ENCODE data around the gene PIK3C2G.
A peak's percentile ranks its signal among the peaks of the same experiment; 100 is the strongest.
"Not testable (repeated sequence)": the region's sequence is repeated elsewhere in the genome, so short reads cannot be mapped to it uniquely, and the experiment has no call there.

The PIK3C2G gene

DNA sequence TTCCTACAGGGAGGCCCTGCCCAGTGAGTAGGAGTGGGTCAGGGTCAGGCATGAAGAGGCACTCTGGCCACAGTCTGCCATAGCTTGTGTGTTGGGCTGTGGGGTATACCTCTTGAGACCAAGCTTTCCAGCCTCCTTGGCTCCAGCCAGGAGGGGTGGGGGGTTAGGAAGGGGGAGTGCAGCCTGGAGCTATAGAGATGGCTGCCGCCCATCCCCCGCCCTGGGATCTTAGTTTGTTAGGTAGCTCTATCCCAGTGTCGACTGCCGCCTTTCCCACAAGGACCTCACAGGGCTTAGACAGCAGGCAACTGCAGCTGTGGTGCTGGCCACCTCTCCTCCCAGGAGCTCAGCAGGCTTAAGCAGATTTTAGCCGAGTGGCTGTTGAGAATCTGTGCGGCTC is 260.1 kb downstream of the PIK3C2G start:
- H2BK5ac ChIP-seq (ENCODE audit: low read depth, low read length, poor library complexity, severe bottlenecking): no peak overlapping the region
- no peak overlapping the region for H3K4ac ChIP-seq (ENCODE audit: low read depth in 1 of 2, low read length in 2 of 2)
- no peak overlapping the region for H3K4me3 ChIP-seq (ENCODE audit: insufficient read depth in 1 of 2, low read depth in 1 of 2, low read length in 2 of 2)
- no peaks in the 10 kb centered on the region for H3K36me3 ChIP-seq (ENCODE audit: control insufficient read depth in 1 of 2, insufficient read depth in 2 of 2, low read depth in 1 of 2, low read length in 2 of 2)
- H2AK5ac ChIP-seq (ENCODE audit: low read length, severe bottlenecking): no peak overlapping the region
- no peak overlapping the region for H2AFZ ChIP-seq (ENCODE audit: low read depth, low read length)
- H3K27ac ChIP-seq (ENCODE audit: low read length, poor library complexity, severe bottlenecking): no peak overlapping the region
- no peak overlapping the region for H4K91ac ChIP-seq (ENCODE audit: low read length)
- no peak overlapping the region for H2BK15ac ChIP-seq (ENCODE audit: low read depth, poor library complexity, severe bottlenecking)
- WGBS: over 99% methylated on average over 6 of the region's 6 CpGs
- peaks cover 31% of the 10 kb centered on the region for H3K9me3 ChIP-seq (ENCODE audit: control insufficient read depth, low read length)
- no peak overlapping the region for H3K14ac ChIP-seq (ENCODE audit: low read length in 2 of 2)
- no peak overlapping the region for H3K4me2 ChIP-seq (ENCODE audit: low read length, poor library complexity, severe bottlenecking)
- H3K27me3 ChIP-seq (ENCODE audit: control insufficient read depth in 1 of 2, insufficient read depth in 1 of 2, low read length in 2 of 2): no peaks in the 10 kb centered on the region
- no peak overlapping the region for H3K18ac ChIP-seq (ENCODE audit: low read depth in 1 of 2, low read length in 2 of 2)
- H3K9ac ChIP-seq (ENCODE audit: low read length): no peak overlapping the region
- H3K79me1 ChIP-seq (replicated peaks; ENCODE audit: low read length, poor library complexity, severe bottlenecking): no peaks in the 10 kb centered on the region
- H3K4me1 ChIP-seq (ENCODE audit: control insufficient read depth, insufficient read depth, low read depth, low read length): no peaks in the 10 kb centered on the region
- H4K8ac ChIP-seq (ENCODE audit: low read length): no peak overlapping the region
- H3K23ac ChIP-seq (ENCODE audit: low read length in 2 of 2): no peak overlapping the region
- no peak overlapping the region for H2BK120ac ChIP-seq (ENCODE audit: low read depth, low read length)
- no peak for DNase-seq
- no peak overlapping the region for H2BK12ac ChIP-seq (ENCODE audit: low read length in 2 of 2)

DNA sequence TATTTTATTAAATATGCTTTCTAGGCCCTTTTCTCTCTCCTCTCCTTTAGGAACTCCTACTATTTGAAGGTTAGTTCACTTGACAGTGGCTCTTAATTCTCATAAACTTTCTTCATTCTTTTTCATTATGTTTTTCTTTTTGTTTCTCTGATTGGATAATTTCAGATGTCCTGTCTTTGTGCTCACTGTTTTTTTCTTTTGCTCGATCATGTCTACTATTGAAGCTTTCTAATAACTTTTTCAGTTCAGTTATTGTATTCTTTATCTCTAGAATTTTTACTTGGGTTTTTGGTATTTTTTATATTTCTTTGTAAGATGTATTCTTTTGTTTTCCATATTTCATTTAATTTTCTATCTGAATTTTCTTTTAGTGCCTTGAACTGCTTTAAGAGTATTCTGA is 261.5 kb downstream of the PIK3C2G start:
- no peak overlapping the region for H2AK5ac ChIP-seq (ENCODE audit: low read length, severe bottlenecking)
- H3K4ac ChIP-seq (ENCODE audit: low read depth in 1 of 2, low read length in 2 of 2): no peak overlapping the region
- H3K36me3 ChIP-seq (ENCODE audit: control insufficient read depth in 1 of 2, insufficient read depth in 2 of 2, low read depth in 1 of 2, low read length in 2 of 2): no peaks in the 10 kb centered on the region
- H3K9ac ChIP-seq (ENCODE audit: low read length): no peak overlapping the region
- H3K4me3 ChIP-seq (ENCODE audit: insufficient read depth in 1 of 2, low read depth in 1 of 2, low read length in 2 of 2): no peak overlapping the region
- no CpG with 5 or more reads among the region's 1 CpG for WGBS
- no peaks in the 10 kb centered on the region for H3K27me3 ChIP-seq (ENCODE audit: control insufficient read depth in 1 of 2, insufficient read depth in 1 of 2, low read length in 2 of 2)
- no peak overlapping the region for H3K18ac ChIP-seq (ENCODE audit: low read depth in 1 of 2, low read length in 2 of 2)
- H4K91ac ChIP-seq (ENCODE audit: low read length): no peak overlapping the region
- no peaks in the 10 kb centered on the region for H3K79me1 ChIP-seq (replicated peaks; ENCODE audit: low read length, poor library complexity, severe bottlenecking)
- no peak overlapping the region for H3K23ac ChIP-seq (ENCODE audit: low read length in 2 of 2)
- no peak overlapping the region for H2BK12ac ChIP-seq (ENCODE audit: low read length in 2 of 2)
- no peak overlapping the region for H2BK15ac ChIP-seq (ENCODE audit: low read depth, poor library complexity, severe bottlenecking)
- H3K4me1 ChIP-seq (ENCODE audit: control insufficient read depth, insufficient read depth, low read depth, low read length): no peaks in the 10 kb centered on the region
- no peak overlapping the region for H3K4me2 ChIP-seq (ENCODE audit: low read length, poor library complexity, severe bottlenecking)
- H2AFZ ChIP-seq (ENCODE audit: low read depth, low read length): no peak overlapping the region
- no peak overlapping the region for H3K14ac ChIP-seq (ENCODE audit: low read length in 2 of 2)
- H4K8ac ChIP-seq (ENCODE audit: low read length): no peak overlapping the region
- no peak overlapping the region for H3K27ac ChIP-seq (ENCODE audit: low read length, poor library complexity, severe bottlenecking)
- DNase-seq: no peak
- no peak overlapping the region for H2BK5ac ChIP-seq (ENCODE audit: low read depth, low read length, poor library complexity, severe bottlenecking)
- H2BK120ac ChIP-seq (ENCODE audit: low read depth, low read length): no peak overlapping the region
- peaks cover 31% of the 10 kb centered on the region for H3K9me3 ChIP-seq (ENCODE audit: control insufficient read depth, low read length)

DNA sequence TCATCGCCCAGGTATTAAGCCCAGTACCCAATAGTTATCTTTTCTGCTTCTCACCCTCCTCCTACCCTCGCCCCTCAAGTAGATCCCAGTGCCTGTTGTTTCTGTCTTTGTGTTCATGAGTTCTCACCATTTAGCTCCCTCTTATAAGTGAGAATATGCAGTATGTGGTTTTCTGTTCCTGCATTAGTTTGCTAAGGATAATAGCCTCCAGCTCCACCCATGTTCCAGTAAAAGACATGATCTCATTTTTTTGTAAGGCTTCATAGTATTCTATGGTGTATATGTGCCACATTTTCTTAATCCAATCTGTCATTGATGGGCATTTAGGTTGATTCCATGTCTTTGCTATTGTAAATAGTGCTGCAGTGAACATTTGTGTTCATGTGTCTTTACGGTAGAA is 281.2 kb downstream of the PIK3C2G start:
- H3K9me3 ChIP-seq (ENCODE audit: control insufficient read depth, low read length); H3K9ac ChIP-seq (ENCODE audit: low read length); H3K4me1 ChIP-seq (ENCODE audit: control insufficient read depth, insufficient read depth, low read depth, low read length); H2BK5ac ChIP-seq (ENCODE audit: low read depth, low read length, poor library complexity, severe bottlenecking); H3K36me3 ChIP-seq (ENCODE audit: control insufficient read depth in 1 of 2, insufficient read depth in 2 of 2, low read depth in 1 of 2, low read length in 2 of 2); H3K14ac ChIP-seq (ENCODE audit: low read length in 2 of 2); H3K4me2 ChIP-seq (ENCODE audit: low read length, poor library complexity, severe bottlenecking); H3K27ac ChIP-seq (ENCODE audit: low read length, poor library complexity, severe bottlenecking); H3K79me1 ChIP-seq (replicated peaks; ENCODE audit: low read length, poor library complexity, severe bottlenecking); H4K91ac ChIP-seq (ENCODE audit: low read length); H2BK120ac ChIP-seq (ENCODE audit: low read depth, low read length); H4K8ac ChIP-seq (ENCODE audit: low read length); H2AFZ ChIP-seq (ENCODE audit: low read depth, low read length); H3K23ac ChIP-seq (ENCODE audit: low read length in 2 of 2); H3K4me3 ChIP-seq (ENCODE audit: insufficient read depth in 1 of 2, low read depth in 1 of 2, low read length in 2 of 2); H3K27me3 ChIP-seq (ENCODE audit: control insufficient read depth in 1 of 2, insufficient read depth in 1 of 2, low read length in 2 of 2); DNase-seq; H3K18ac ChIP-seq (ENCODE audit: low read depth in 1 of 2, low read length in 2 of 2); H2BK15ac ChIP-seq (ENCODE audit: low read depth, poor library complexity, severe bottlenecking); H2BK12ac ChIP-seq (ENCODE audit: low read length in 2 of 2); H3K4ac ChIP-seq (ENCODE audit: low read depth in 1 of 2, low read length in 2 of 2); H2AK5ac ChIP-seq (ENCODE audit: low read length, severe bottlenecking): not testable (repeated sequence)
- WGBS: 100% methylated on average over 2 of the region's 3 CpGs

DNA sequence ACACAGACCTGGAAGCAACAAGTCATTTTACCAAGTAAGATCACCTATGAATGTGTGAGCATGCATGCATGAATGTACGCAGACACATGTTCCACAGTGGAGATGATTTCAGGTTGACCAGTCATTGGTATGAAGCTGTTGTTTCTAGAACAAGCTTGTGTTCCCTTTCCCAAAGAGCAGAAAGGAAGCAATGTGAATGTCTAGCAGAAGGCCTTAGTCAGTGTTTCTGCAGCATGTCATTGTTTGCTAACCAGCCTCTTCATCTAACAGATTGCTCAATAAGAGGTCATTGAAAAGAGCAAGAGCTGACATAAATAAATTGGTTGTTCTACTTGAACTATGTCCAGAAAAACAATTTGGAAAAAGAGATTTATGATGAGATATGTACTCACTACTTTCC is 285.1 kb downstream of the PIK3C2G start:
- no peak overlapping the region for H3K18ac ChIP-seq (ENCODE audit: low read depth in 1 of 2, low read length in 2 of 2)
- no peak overlapping the region for H3K4me3 ChIP-seq (ENCODE audit: insufficient read depth in 1 of 2, low read depth in 1 of 2, low read length in 2 of 2)
- no peak overlapping the region for H3K23ac ChIP-seq (ENCODE audit: low read length in 2 of 2)
- H2BK15ac ChIP-seq (ENCODE audit: low read depth, poor library complexity, severe bottlenecking): no peak overlapping the region
- H3K36me3 ChIP-seq (ENCODE audit: control insufficient read depth in 1 of 2, insufficient read depth in 2 of 2, low read depth in 1 of 2, low read length in 2 of 2): no peaks in the 10 kb centered on the region
- no peak overlapping the region for H3K4ac ChIP-seq (ENCODE audit: low read depth in 1 of 2, low read length in 2 of 2)
- H2AFZ ChIP-seq (ENCODE audit: low read depth, low read length): no peak overlapping the region
- no peak overlapping the region for H3K9ac ChIP-seq (ENCODE audit: low read length)
- no peak overlapping the region for H4K91ac ChIP-seq (ENCODE audit: low read length)
- H4K8ac ChIP-seq (ENCODE audit: low read length): no peak overlapping the region
- no peak overlapping the region for H2BK5ac ChIP-seq (ENCODE audit: low read depth, low read length, poor library complexity, severe bottlenecking)
- H2BK12ac ChIP-seq (ENCODE audit: low read length in 2 of 2): no peak overlapping the region
- no peaks in the 10 kb centered on the region for H3K27me3 ChIP-seq (ENCODE audit: control insufficient read depth in 1 of 2, insufficient read depth in 1 of 2, low read length in 2 of 2)
- no peak overlapping the region for H2BK120ac ChIP-seq (ENCODE audit: low read depth, low read length)
- H3K14ac ChIP-seq (ENCODE audit: low read length in 2 of 2): no peak overlapping the region
- WGBS: 97% methylated on average over 1 of the region's 1 CpG
- H3K27ac ChIP-seq (ENCODE audit: low read length, poor library complexity, severe bottlenecking): no peak overlapping the region
- H2AK5ac ChIP-seq (ENCODE audit: low read length, severe bottlenecking): no peak overlapping the region
- no peak overlapping the region for H3K4me2 ChIP-seq (ENCODE audit: low read length, poor library complexity, severe bottlenecking)
- H3K9me3 ChIP-seq (ENCODE audit: control insufficient read depth, low read length): no peaks in the 10 kb centered on the region
- peak; percentile 77 for DNase-seq
- H3K4me1 ChIP-seq (ENCODE audit: control insufficient read depth, insufficient read depth, low read depth, low read length): no peaks in the 10 kb centered on the region
- H3K79me1 ChIP-seq (replicated peaks; ENCODE audit: low read length, poor library complexity, severe bottlenecking): no peaks in the 10 kb centered on the region

Data from mesenchymal stem cell (in vitro differentiated cells and primary cell).